HepG2 (cell line): ENCODE results near the gene SZRD1. TPM values are rescaled to one million over a fixed set of nuclear protein-coding genes. Genes with fewer than 3 reads are reported as not detected.

Source experiments
- BCL6 ChIP-seq: IDR thresholded peaks from 2 replicates; pipeline ENCODE4 v1.6.1; 2016; ENCODE audit warnings: missing genetic modification reagents, missing compliant biosample characterization
- CENPX ChIP-seq: sonication (generic); formaldehyde crosslinking; IDR thresholded peaks from 2 replicates; pipeline ENCODE4 v1.9.0; 2021; ENCODE audit warnings: mild to moderate bottlenecking, missing genetic modification reagents, moderate library complexity
- HMG20A ChIP-seq: IDR thresholded peaks from 2 replicates; pipeline ENCODE4 v1.6.1; 2016; ENCODE audit warnings: borderline replicate concordance
- PHF5A ChIP-seq: IDR thresholded peaks from one replicate; pipeline ENCODE4 v1.6.1; 2018; ENCODE audit warnings: low read depth, missing genetic modification reagents; ENCODE audit not compliant: unreplicated experiment
- TAF15 ChIP-seq: fragments of 200-400 bp; formaldehyde crosslinking; IDR thresholded peaks from one replicate; pipeline ENCODE4 v1.6.1; 2018; ENCODE audit warnings: mild to moderate bottlenecking, low read depth, low read length; ENCODE audit not compliant: poor library complexity, severe bottlenecking
- ZFP36L1 ChIP-seq: sonication (generic); formaldehyde crosslinking; IDR thresholded peaks from 2 replicates; pipeline ENCODE4 v1.8.0; 2022; ENCODE audit warnings: mild to moderate bottlenecking, missing genetic modification reagents, moderate library complexity
- polyA plus RNA-seq, 8 experiments: library from polyadenylated mRNA; depleted of rRNA in 3 of 8; stranded (reverse) in 7 of 8; unstranded in 1 of 8; fragments of >200 nt; fragmentation: Illumina TruSeq in 4 of 8; extraction: Trizol in 4 of 8; gene quantifications; 2 replicates each; pipeline versions ENCODE4 v1.2.1 to v1.2.3, GENCODE V29; 2011 to 2016; ENCODE audit warnings: low read depth in 4 of 8, missing spikeins in 1 of 8, mixed read lengths in 1 of 8; ENCODE audit not compliant: insufficient read depth in 1 of 8
- total RNA-seq, 5 experiments: library from RNA; depleted of rRNA; stranded (reverse); fragments of >200 nt; fragmentation: Illumina TruSeq; extraction: Trizol; gene quantifications; 2 replicates each; pipeline ENCODE4 v1.2.3, GENCODE V29; 2016; ENCODE audit warnings: low read depth in 1 of 5
- TF ChIP-seq, protein P1 (sequence below): sonication (generic); formaldehyde crosslinking; IDR thresholded peaks from 2 replicates; pipeline ENCODE4 v1.5.0; 2020; ENCODE audit warnings: mild to moderate bottlenecking, missing genetic modification reagents, borderline replicate concordance
- TF ChIP-seq, protein P2 (sequence below): sonication (generic); formaldehyde crosslinking; IDR thresholded peaks from 2 replicates; pipeline ENCODE4 v1.4.0; 2020; ENCODE audit warnings: low read depth, mild to moderate bottlenecking, missing genetic modification reagents
- TF ChIP-seq, protein P3 (sequence below): IDR thresholded peaks from 2 replicates; pipeline ENCODE4 v1.6.1; 2016; ENCODE audit warnings: missing compliant biosample characterization, missing genetic modification reagents, borderline replicate concordance
- TF ChIP-seq, protein P4 (sequence below): IDR thresholded peaks from 2 replicates; pipeline ENCODE4 v1.6.1; 2016
- TF ChIP-seq, protein P5 (sequence below): sonication (generic); formaldehyde crosslinking; IDR thresholded peaks from 2 replicates; pipeline ENCODE4 v1.4.0; 2020; ENCODE audit warnings: low read depth, mild to moderate bottlenecking, missing genetic modification reagents
- TF ChIP-seq, protein P6 (sequence below): sonication (generic); formaldehyde crosslinking; IDR thresholded peaks from 2 replicates; pipeline ENCODE4 v1.4.0; 2020; ENCODE audit warnings: missing genetic modification reagents

The SZRD1 gene
- total and polyA plus RNA-seq, 2 of the 13 experiments (the other 11 are each of a cell fraction or from before 2014, with no cell fraction given), result 28.5 to 41.4 TPM

DNA sequence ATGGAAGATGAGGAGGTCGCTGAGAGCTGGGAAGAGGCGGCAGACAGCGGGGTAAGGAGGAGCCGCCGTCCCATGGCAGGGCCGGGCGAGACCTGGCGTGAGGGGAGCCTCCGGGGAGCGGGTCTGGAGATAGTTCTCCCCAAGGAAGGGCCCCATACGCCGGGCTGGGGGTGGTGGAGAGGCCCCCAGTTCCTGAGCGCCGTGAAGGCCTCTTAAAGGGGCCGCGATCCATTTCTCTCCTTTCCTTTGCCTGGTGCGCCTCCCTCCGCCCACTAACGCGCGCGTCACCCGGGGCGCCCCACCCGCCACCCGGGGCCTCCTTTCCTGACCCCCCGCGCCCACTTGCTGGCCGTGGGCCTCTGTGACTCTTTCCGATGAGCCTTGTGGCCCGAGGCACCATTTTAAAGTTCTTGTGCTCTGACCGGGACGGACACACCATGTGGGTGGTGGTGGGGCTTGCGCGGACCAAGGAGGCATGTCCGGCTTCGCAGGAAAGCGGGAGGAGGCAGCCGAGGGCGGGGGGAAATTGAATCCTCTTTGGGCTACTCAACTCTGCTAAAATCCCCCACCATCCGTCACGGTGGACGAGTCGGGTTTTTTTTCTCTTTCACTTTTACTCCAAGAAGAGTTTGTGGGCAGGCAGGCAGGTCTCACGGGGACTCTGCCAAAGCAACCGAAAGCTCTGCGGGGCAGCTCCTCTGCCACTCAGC lies 371 bp downstream of the SZRD1 start (continued):
- TF ChIP-seq, protein P1, sequence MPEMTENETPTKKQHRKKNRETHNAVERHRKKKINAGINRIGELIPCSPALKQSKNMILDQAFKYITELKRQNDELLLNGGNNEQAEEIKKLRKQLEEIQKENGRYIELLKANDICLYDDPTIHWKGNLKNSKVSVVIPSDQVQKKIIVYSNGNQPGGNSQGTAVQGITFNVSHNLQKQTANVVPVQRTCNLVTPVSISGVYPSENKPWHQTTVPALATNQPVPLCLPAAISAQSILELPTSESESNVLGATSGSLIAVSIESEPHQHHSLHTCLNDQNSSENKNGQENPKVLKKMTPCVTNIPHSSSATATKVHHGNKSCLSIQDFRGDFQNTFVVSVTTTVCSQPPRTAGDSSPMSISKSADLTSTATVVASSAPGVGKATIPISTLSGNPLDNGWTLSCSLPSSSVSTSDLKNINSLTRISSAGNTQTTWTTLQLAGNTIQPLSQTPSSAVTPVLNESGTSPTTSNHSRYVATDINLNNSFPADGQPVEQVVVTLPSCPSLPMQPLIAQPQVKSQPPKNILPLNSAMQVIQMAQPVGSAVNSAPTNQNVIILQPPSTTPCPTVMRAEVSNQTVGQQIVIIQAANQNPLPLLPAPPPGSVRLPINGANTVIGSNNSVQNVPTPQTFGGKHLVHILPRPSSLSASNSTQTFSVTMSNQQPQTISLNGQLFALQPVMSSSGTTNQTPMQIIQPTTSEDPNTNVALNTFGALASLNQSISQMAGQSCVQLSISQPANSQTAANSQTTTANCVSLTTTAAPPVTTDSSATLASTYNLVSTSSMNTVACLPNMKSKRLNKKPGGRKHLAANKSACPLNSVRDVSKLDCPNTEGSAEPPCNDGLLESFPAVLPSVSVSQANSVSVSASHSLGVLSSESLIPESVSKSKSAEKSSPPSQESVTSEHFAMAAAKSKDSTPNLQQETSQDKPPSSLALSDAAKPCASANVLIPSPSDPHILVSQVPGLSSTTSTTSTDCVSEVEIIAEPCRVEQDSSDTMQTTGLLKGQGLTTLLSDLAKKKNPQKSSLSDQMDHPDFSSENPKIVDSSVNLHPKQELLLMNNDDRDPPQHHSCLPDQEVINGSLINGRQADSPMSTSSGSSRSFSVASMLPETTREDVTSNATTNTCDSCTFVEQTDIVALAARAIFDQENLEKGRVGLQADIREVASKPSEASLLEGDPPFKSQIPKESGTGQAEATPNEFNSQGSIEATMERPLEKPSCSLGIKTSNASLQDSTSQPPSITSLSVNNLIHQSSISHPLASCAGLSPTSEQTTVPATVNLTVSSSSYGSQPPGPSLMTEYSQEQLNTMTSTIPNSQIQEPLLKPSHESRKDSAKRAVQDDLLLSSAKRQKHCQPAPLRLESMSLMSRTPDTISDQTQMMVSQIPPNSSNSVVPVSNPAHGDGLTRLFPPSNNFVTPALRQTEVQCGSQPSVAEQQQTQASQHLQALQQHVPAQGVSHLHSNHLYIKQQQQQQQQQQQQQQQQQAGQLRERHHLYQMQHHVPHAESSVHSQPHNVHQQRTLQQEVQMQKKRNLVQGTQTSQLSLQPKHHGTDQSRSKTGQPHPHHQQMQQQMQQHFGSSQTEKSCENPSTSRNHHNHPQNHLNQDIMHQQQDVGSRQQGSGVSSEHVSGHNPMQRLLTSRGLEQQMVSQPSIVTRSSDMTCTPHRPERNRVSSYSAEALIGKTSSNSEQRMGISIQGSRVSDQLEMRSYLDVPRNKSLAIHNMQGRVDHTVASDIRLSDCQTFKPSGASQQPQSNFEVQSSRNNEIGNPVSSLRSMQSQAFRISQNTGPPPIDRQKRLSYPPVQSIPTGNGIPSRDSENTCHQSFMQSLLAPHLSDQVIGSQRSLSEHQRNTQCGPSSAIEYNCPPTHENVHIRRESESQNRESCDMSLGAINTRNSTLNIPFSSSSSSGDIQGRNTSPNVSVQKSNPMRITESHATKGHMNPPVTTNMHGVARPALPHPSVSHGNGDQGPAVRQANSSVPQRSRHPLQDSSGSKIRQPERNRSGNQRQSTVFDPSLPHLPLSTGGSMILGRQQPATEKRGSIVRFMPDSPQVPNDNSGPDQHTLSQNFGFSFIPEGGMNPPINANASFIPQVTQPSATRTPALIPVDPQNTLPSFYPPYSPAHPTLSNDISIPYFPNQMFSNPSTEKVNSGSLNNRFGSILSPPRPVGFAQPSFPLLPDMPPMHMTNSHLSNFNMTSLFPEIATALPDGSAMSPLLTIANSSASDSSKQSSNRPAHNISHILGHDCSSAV, result no peak
- TF ChIP-seq BCL6 (peak; percentile 4; the same call in 1 of the 2 replicates), PHF5A (no peak), ZFP36L1 (CRISPR knock-in tag) (no peak), CENPX (no peak), TAF15 (no peak), HMG20A (no peak)
- TF ChIP-seq, protein P2, sequence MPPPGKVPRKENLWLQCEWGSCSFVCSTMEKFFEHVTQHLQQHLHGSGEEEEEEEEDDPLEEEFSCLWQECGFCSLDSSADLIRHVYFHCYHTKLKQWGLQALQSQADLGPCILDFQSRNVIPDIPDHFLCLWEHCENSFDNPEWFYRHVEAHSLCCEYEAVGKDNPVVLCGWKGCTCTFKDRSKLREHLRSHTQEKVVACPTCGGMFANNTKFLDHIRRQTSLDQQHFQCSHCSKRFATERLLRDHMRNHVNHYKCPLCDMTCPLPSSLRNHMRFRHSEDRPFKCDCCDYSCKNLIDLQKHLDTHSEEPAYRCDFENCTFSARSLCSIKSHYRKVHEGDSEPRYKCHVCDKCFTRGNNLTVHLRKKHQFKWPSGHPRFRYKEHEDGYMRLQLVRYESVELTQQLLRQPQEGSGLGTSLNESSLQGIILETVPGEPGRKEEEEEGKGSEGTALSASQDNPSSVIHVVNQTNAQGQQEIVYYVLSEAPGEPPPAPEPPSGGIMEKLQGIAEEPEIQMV (CRISPR knock-in tag), result no peak
- TF ChIP-seq, protein P3, sequence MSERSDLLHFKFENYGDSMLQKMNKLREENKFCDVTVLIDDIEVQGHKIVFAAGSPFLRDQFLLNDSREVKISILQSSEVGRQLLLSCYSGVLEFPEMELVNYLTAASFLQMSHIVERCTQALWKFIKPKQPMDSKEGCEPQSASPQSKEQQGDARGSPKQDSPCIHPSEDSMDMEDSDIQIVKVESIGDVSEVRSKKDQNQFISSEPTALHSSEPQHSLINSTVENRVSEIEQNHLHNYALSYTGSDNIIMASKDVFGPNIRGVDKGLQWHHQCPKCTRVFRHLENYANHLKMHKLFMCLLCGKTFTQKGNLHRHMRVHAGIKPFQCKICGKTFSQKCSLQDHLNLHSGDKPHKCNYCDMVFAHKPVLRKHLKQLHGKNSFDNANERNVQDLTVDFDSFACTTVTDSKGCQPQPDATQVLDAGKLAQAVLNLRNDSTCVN (CRISPR knock-in tag), result peak; percentile 71; the same call in 1 of the 2 replicates
- TF ChIP-seq, protein P4, sequence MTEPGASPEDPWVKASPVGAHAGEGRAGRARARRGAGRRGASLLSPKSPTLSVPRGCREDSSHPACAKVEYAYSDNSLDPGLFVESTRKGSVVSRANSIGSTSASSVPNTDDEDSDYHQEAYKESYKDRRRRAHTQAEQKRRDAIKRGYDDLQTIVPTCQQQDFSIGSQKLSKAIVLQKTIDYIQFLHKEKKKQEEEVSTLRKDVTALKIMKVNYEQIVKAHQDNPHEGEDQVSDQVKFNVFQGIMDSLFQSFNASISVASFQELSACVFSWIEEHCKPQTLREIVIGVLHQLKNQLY (CRISPR knock-in tag), result 0 out of 2 replicates have a peak, but pooled peaks have one; percentile 11
- TF ChIP-seq, protein P5, sequence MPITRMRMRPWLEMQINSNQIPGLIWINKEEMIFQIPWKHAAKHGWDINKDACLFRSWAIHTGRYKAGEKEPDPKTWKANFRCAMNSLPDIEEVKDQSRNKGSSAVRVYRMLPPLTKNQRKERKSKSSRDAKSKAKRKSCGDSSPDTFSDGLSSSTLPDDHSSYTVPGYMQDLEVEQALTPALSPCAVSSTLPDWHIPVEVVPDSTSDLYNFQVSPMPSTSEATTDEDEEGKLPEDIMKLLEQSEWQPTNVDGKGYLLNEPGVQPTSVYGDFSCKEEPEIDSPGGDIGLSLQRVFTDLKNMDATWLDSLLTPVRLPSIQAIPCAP, result no peak
- TF ChIP-seq, protein P6, sequence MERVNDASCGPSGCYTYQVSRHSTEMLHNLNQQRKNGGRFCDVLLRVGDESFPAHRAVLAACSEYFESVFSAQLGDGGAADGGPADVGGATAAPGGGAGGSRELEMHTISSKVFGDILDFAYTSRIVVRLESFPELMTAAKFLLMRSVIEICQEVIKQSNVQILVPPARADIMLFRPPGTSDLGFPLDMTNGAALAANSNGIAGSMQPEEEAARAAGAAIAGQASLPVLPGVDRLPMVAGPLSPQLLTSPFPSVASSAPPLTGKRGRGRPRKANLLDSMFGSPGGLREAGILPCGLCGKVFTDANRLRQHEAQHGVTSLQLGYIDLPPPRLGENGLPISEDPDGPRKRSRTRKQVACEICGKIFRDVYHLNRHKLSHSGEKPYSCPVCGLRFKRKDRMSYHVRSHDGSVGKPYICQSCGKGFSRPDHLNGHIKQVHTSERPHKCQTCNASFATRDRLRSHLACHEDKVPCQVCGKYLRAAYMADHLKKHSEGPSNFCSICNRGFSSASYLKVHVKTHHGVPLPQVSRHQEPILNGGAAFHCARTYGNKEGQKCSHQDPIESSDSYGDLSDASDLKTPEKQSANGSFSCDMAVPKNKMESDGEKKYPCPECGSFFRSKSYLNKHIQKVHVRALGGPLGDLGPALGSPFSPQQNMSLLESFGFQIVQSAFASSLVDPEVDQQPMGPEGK (CRISPR knock-in tag), result peak; percentile 94
